AG08396 (cell line): Measurements from ENCODE around the gene KRTAP4-4.
"Not testable (repeated sequence)": the region's sequence is repeated elsewhere in the genome, so short reads cannot be mapped to it uniquely, and the experiment has no call there.

Source experiments
- DNase-seq: peaks from one replicate; pipeline ENCODE4 v3.0.0; 2012; ENCODE audit warnings: low spot score, mixed read lengths

KRTAP4-4 gene

DNA sequence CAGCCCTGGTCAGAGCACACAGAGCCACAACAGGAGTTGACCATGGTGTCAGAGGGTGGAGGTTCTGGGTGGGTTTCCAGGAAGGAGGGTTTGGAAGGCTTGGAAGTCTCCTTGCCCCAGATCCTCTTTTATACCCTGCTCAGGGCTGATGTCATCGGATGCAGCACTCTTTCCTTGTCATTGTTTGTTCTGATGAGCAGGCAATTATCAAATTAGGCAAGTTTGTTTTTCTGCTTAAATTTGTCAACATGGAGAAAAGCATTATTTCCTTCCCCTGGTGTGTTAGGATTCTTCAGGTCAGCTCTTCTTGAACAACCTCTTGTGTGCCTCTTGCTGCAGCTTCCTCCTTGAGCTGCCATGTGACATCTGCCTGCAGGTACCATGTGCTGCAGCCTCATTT is at the start of gene KRTAP4-4:
Gene KRTAP4-4, minus strand, starts transcription at position 101 of the 400 bp plus-strand sequence. Its CDS starts 57 bp downstream, at position 44.
- DNase-seq, result no peak

DNA sequence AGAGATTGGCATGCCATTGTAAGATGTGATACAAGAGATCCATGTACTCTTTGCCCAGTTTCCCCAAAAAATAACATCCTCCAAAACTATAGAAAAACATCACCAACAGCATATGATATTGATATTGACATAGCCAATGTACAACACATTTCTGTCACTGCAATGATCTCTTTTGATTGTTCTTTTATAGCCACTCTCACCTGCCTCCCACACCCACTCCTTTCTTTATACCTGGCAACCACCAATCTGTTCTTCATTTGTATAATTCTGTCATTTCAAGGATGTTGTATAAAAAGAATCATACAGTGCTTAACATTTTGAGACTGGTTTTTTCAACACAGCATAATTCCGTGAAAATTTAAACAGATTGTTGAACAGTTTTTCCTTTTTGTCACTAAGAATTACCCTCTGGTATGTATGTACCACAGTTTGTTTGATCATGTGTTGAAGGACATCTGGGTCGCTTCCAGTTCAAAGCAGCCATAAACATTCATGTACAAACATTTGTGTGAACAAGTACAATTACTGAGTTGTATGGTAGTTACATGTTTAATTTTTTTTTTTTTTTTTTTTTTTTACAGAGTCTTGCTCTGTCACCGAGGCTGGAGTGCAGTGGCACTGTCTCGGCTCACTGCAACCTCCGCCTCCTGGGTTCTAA is 39.0 kb upstream of the KRTAP4-4 start:
- no peak for DNase-seq

DNA sequence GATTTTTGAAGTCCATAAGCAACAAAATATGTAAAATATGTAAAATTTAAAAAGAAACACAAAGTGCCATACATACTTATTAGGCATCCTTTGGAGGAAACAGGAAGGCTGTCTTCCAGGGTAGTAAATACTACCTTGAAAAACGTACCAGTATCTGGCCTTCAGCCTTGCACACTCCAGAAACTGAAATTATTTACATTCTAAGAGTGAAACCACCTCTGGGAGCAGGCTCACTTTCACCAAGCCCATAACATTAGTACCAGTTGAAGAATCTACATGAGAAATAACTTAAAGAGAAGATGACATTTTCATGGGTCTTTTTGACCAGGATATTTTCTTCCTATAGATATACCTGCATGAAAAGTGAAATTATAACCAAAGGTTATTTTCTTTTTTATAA is 35.5 kb upstream of the KRTAP4-4 start:
- DNase-seq, result no peak

DNA sequence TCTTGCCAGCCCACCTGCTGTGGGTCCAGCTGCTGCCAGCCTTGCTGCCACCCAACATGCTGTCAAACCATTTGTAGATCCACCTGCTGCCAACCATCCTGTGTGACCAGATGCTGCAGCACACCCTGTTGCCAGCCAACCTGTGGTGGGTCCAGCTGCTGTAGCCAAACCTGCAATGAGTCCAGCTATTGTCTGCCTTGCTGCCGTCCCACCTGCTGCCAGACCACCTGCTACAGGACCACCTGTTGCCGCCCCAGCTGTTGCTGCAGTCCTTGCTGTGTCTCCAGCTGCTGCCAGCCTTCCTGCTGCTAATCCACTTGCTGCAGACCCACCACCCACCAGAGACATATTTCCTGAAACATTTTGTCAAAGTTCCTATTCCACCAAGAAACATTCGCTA is 29.8 kb upstream of the KRTAP4-4 start:
- DNase-seq, result no peak

DNA sequence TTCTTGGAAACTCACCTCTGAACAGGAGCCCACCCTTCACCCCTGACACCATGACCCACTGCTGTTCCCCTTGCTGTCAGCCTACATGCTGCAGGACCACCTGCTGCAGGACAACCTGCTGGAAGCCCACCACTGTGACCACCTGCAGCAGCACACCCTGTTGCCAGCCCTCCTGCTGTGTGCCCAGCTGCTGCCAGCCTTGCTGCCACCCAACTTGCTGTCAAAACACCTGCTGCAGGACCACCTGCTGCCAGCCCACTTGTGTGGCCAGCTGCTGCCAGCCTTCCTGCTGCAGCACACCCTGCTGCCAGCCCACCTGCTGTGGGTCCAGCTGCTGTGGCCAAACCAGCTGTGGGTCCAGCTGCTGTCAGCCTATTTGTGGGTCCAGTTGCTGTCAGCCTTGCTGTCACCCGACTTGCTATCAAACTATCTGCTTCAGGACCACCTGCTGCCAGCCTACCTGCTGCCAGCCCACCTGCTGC is 29.3 kb upstream of the KRTAP4-4 start, which contains the start of gene KRTAP9-1:
Gene KRTAP9-1, plus strand, starts transcription at position 51 of the 482 bp plus-strand sequence. Its CDS starts 0 bp downstream, at position 51.
- DNase-seq, result not testable (repeated sequence)

DNA sequence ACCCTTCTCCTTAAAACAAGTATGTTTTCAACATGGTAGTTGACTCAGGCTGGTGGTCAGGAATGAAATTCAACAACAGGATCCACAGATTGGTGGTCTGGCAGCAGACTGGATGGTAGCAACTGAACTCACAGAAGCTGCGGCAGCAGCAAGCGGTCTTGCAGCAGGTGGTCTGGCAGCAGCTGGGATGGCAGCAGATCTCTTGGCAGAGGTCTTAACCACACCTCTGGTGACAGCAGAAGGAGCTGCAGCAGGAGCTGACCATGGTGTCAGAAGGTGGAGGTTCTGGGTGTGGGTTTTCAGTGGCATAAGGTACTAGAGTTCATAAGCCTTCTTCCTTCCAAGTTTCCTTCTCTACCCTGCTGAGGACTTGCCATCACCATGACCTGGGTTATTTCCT is 26.3 kb upstream of the KRTAP4-4 start:
- DNase-seq, result no peak

DNA sequence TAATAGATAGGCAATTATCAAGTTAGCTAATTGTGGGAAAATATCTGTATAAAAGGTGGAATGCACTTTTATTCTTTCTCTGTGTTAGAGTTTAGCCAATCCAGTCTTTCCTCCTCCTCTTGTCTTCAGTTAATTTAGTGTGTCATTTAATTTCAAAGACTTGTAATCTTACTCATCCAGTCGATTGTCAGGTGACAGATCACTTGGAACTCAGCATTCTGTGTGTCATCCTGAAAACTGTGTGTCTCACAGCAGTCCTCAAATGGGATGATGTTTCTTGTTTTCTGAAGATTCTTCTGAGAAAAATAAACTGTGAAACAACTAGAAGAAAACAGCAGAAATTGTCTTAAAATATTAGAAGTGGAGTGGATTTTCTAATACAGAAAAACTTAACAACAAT is 24.5 kb upstream of the KRTAP4-4 start:
- DNase-seq, result no peak

DNA sequence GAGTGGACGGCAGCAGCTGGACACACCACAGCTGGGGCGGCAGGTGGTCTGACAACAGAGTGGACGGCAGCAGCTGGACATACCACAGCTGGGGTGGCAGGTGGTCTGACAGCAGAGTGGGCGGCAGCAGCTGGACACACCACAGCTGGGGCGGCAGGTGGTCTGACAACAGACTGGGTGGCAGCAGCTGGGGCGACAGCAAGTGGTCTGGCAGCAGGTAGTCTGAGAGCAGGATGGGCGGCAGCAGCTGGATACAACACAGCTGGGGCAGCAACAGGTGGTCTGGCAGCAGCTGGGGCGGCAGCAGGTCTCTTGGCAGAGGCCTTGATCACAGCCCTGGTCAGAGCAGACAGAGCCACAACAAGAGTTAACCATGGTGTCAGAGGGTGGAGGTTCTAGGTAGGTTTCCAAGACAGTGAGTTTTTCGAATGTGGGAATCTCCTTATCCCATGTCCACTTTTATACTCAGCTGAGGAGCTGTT is 24.0 kb upstream of the KRTAP4-4 start, which contains the start of gene KRTAP4-1:
Gene KRTAP4-1, minus strand, starts transcription at position 432 of the 482 bp plus-strand sequence. Its CDS starts 57 bp downstream, at position 375.
- DNase-seq, result no peak

DNA sequence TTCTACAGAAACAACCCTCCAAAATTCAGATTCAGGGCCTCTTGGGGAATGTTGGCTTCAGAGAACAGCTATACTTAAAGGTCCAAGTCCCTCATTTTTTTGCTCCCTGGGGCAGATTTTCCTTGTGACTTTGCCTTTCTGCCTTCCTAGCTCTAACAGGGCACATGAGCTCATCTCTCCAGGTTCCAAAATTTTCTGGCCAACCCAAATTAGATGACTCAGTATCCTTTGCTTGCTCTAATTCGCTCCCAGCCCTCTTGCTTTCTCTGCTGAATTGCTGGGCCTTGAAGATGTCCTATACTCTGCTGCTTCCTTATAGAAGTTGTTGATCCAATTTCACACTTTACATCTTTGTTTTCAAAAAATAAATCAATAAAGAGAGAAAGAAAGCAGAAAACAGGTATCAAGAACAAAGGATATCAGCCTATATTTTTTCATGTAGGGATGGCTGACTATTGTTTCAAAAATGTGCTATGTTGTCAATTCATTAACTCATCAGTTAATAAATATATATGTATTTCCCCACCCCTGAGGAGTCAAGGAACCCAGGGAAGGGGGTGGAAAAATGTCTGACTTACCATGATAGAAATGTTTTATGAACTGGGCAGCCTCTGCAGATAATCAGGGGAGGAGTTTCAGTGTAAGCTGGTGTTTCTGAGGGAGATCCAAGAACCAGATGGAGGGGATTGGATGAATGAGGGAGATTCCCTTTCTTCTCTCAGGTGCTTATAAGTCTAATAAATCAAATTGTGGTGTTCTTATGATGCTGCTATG is 18.5 kb upstream of the KRTAP4-4 start:
- peak; percentile 16 for DNase-seq

DNA sequence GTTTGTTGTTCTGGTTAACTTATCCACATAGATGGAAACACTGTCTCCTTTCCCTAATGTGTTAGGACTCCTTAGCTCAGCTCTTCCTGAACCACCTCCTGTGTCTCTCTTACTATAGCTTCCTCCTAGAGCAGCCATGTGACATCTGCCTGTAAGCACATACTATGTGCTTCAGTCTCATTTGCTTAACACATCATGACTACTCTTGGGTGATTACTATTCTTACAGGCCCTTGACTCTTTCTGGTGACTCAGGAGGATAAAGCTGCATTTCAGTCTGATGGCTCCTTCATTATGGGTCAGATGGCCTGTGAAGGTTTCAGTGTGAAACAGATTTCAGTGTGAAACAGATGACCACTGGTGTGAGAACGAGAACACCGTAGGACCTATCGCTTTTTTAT is 17.8 kb upstream of the KRTAP4-4 start:
- peak; percentile 58 for DNase-seq

DNA sequence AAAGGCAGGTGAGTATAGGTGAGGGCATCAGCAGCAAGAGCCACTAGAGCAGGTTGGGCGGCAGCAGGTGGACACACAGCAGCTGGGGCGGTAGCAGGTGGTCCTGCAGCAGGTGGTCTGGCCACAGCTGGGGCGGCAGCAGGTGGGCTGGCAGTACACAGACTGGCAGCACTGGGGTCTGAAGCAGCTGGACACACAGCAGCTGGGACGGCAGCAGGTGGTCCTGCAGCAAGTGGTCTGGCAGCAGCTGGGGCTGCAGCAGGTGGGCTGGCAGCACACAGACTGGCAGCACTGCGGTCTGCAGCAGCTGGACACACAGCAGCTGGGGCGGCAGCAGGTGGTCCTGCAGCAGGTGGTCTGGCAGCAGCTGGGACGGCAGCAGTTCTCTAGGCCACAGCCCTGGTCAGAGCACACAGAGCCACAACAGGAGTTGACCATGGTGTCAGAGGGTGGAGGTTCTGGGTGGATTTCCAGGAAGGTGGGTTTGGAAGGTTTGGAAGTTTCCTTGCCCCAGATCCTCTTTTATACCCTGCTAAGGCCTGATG is 17.3 kb upstream of the KRTAP4-4 start, which contains the start of gene KRTAP4-2:
Gene KRTAP4-2, minus strand, starts transcription at position 495 of the 545 bp plus-strand sequence. Its CDS starts 57 bp downstream, at position 438.
- no peak for DNase-seq

DNA sequence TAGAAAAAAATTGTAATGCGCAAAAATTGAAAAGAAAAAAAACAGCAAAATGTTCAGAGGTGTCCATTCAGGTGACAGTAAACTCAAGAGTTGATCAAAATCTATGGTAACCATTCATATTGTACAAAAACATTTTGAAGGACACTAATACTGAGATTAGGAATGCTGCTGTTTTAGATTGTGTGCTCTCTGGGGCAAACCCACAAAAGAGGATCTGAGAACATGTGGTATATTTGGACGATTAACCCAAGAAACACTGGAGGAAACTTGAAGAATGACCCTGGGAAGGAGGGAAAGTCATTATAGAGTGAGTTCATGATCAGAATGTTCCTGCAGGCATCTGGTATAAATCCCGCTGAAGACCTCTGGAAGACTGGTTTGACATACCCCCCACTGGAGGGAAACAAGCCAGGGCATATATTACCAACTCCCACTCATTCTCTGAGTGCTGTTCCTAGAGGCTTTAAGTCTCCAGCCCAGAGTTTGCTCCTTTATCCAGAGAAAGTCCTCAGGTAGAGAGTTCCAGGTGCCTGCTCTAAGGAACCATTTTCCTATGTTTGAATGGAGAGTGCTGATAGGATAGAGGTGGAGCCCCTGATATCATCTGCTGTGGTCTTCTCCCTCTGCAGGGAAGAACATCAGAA is 16.3 kb upstream of the KRTAP4-4 start:
- no peak for DNase-seq

DNA sequence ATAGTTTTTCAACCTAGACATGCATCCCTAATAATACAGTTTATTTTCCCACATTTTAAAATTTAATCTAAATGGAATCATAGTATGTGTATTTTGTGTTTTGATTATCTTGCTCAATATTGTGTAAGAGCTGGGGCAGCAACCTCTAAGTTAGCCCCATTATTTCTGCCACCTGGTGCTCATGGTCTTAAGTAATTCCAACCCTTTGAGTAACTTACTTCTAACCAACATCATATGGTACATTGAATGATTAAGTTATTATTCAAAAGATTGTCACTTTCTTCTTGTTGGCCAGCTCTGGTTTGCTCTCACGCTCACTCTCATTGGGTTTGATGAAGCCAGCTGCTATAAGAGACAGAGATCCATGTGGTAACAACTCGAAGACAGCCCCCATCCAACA is 11.3 kb upstream of the KRTAP4-4 start:
- DNase-seq, result no peak

DNA sequence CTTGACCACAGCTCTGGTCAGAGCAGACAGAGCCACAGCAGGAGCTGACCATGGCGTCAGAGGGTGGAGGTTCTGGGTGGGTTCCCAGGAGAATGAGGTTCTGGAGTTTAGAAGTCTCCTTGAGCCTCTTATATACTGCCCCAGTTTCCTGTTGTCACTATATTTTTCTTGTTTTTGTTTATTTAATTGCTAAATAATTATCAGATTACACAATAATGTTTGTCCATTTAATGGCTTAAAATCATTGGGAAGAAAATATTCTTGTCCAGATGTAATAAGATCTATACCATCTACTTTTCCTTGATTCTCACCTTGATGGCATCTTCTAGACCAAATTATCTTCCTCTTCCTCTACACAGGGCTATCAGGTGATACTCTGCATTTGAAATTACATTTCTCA is 7.6 kb upstream of the KRTAP4-4 start, which contains the start of gene KRTAP4-3:
Gene KRTAP4-3, minus strand, starts transcription at position 101 of the 400 bp plus-strand sequence. Its CDS starts 49 bp downstream, at position 52.
- no peak for DNase-seq

DNA sequence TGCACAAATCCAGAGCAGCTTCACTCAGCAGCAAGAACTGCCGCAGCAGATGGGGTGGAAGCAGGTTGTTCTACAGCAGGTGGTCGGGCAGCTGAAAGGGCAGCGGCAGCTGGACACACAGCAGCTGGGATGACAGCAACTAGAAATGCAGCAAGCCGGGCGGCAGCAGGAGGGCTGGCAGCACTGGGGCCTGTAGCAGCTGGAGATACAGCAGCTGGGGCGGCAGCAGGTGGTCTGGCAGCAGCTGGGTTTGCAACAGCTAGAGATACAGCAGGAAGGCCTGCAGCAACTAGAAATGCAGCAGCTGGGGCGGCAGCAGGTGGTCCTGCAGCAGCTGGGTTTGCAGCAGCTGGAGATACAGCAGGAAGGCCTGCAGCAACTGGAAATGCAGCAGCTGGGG is 7.0 kb upstream of the KRTAP4-4 start:
- no peak for DNase-seq

DNA sequence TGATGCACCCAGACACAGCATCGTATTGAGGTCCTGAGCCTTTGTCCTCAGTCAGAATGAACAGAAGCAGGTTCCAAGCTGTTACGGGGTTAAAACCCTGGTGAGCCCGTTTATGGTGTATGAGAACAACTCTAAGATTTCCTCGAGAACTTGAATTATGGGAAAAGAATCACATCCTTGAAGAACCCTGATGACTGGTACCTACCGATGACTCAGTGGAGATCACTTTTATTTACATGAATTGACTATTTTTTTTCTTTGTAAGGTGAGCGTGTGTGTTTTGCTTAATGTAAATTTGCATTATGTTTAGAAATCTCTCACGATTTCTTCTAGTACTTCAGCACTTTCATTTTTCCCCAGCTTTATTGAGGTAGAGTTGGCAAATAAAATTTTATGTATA is 3.3 kb upstream of the KRTAP4-4 start:
- DNase-seq, result no peak

DNA sequence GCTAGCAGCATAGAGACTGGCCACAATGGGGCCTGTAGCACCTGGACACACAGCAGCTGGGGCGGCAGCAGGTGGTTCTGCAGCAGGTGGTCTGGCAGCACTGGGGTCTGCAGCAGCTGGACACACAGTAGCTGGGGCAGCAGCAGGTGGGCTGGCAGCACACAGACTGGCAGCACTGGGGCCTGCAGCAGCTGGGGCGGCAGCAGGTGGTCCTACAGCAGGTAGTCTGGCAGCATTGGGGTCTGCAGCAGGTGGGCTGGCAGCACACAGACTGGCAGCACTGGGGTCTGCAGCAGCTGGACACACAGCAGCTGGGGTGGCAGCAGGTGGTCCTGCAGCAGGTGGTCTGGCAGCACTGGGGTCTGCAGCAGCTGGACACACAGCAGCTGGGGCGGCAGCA is 358 bp downstream of the KRTAP4-4 start:
- DNase-seq, result not testable (repeated sequence)

DNA sequence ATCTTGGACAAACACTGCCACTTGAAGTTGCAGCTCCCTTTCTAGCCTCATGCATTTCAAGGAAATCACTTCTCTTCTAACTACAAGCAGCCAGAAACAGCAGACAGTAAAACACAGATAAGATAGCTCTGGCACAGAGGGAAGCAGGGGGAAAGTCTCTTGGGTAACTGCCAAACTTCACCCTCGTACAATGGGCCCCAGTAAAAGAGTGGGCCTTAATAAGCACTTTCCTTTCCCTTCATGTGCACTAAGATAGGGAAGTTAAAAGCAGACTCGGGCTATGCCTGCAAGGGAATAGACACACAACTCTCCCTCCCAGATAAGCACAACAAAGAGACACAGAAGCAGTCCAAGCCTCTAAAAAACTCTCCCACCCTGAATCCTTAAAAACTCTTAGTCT is 6.7 kb downstream of the KRTAP4-4 start:
- DNase-seq, result no peak

DNA sequence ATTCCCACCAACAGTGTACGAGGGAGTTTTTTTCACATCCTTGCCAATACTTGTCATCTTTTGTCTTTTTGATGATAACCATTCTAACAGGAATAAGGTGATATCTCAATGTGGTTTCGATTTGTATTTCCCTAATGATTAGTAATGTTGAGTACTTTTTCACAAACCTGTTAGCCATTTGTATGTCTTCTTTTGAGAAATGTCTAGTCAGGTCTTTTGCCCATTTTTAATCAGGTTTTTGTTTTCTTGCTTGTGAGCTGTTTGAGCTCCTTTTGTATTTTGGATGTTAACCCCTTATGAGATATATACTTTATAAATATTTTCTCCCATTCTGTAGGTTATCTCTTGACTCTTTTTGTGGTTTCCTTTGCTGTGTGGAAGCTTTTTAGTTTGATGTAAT is 9.0 kb downstream of the KRTAP4-4 start:
- no peak for DNase-seq

DNA sequence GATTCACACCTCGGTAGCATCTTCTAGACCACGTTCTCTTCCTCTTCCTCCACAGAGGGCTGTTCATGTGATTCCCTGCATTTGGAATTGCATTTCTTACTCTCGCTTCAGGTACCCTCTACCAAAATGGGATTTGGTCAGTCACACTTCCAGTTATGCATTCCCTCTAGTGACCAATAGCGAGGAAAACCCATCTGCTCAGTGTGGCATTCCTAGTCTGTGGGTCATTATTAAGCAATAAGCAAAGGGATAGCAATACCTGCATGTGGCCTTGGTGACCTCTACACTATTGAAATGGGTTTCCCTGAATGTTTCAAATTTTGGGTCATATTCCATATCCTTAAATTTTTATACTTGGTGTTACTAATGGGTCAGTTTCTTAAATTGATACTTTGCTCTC is 10.5 kb downstream of the KRTAP4-4 start:
- no peak for DNase-seq

DNA sequence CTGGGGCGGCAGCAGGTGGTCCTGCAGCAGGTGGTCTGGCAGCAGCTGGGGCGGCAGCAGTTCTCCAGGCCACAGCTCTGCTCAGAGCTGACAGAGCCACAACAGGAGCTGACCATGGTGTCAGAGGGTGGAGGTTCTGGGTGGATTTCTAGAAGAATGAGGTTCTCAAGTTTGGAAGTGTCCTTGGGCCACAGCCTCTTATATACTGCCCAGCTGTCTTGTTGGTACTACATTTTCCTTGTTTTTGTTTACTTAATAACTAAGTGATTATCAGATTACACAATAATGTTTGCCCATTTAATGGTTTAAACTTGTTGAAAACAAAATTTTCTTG is 10.9 kb downstream of the KRTAP4-4 start, which contains the start of gene KRTAP4-5:
Gene KRTAP4-5, minus strand, starts transcription at position 174 of the 334 bp plus-strand sequence. Its CDS starts 58 bp downstream, at position 116.
- DNase-seq, result no peak
